Measurements from ENCODE around the gene NRG3. TPM values are rescaled to one million over a fixed set of nuclear protein-coding genes. Genes with fewer than 3 reads are reported as not detected.
"Not testable (repeated sequence)": the region's sequence is repeated elsewhere in the genome, so short reads cannot be mapped to it uniquely, and the experiment has no call there.

NRG3 gene
- total RNA-seq, 1 donor from 2014 or later: 0.39 TPM

GRCh38 chr10:81961451-81962184, 86.6 kb downstream of the NRG3 start:
- no peak for DNase-seq

- DNase-seq: no peak
Measured at GRCh38 chr10:81963606-81964005, 88.6 kb downstream of the NRG3 start.

- no peak for DNase-seq
Measured at GRCh38 chr10:81967716-81968115, 92.7 kb downstream of the NRG3 start.

- DNase-seq: no peak
Measured at GRCh38 chr10:81969136-81969535, 94.1 kb downstream of the NRG3 start.

GRCh38 chr10:81978238-81978637, 103.2 kb downstream of the NRG3 start:
- DNase-seq: no peak

GRCh38 chr10:81981724-81982123, 106.7 kb downstream of the NRG3 start:
- no peak for DNase-seq

GRCh38 chr10:81984428-81984827, 109.4 kb downstream of the NRG3 start:
- DNase-seq: no peak

- no peak for DNase-seq
Measured at GRCh38 chr10:81995254-81995653, 120.3 kb downstream of the NRG3 start.

- DNase-seq: no peak
Measured at GRCh38 chr10:81996927-81997326, 121.9 kb downstream of the NRG3 start.

- DNase-seq: no peak
Measured at GRCh38 chr10:82020999-82021398, 146.0 kb downstream of the NRG3 start.

GRCh38 chr10:82027711-82028110, 152.7 kb downstream of the NRG3 start:
- no peak for DNase-seq

- DNase-seq: no peak
Measured at GRCh38 chr10:82037076-82037475, 162.1 kb downstream of the NRG3 start.

GRCh38 chr10:82038587-82038986, 163.6 kb downstream of the NRG3 start:
- no peak for DNase-seq

- no peak for DNase-seq
Measured at GRCh38 chr10:82040336-82040735, 165.3 kb downstream of the NRG3 start.

GRCh38 chr10:82041018-82041417, 166.0 kb downstream of the NRG3 start:
- DNase-seq: no peak

- DNase-seq: no peak
Measured at GRCh38 chr10:82056391-82056790, 181.4 kb downstream of the NRG3 start.

- not testable (repeated sequence) for DNase-seq
Measured at GRCh38 chr10:82067192-82067591, 192.2 kb downstream of the NRG3 start.

- no peak for DNase-seq
Measured at GRCh38 chr10:82068501-82068900, 193.5 kb downstream of the NRG3 start.

- DNase-seq: no peak
Measured at GRCh38 chr10:82071231-82071630, 196.2 kb downstream of the NRG3 start.

- DNase-seq: no peak
Measured at GRCh38 chr10:82072124-82072523, 197.1 kb downstream of the NRG3 start.

- no peak for DNase-seq
Measured at GRCh38 chr10:82075605-82076004, 200.6 kb downstream of the NRG3 start.

GRCh38 chr10:82084496-82084895, 209.5 kb downstream of the NRG3 start:
- no peak for DNase-seq

GRCh38 chr10:82084904-82085303, 209.9 kb downstream of the NRG3 start:
- DNase-seq: no peak

GRCh38 chr10:82089327-82089726, 214.3 kb downstream of the NRG3 start:
- DNase-seq: no peak

- DNase-seq: no peak
Measured at GRCh38 chr10:82091413-82091812, 216.4 kb downstream of the NRG3 start.

Data from skin of body (tissue), 2 donors.